Skeletal muscle cell (primary cell): ENCODE results near the gene GMPS.
"Not testable (repeated sequence)": the region's sequence is repeated elsewhere in the genome, so short reads cannot be mapped to it uniquely, and the experiment has no call there.

Experiments
- DNase-seq: peaks from one replicate; pipeline ENCODE4 v3.0.0-alpha.2; 2010; ENCODE audit warnings: low read depth
- H3K4me3 ChIP-seq: 2 replicates; pipeline ENCODE4 v1.5.1; 2011; ENCODE audit warnings: low read depth, mild to moderate bottlenecking, control low read depth, low read length, moderate library complexity

Gene GMPS

GRCh38 chr3:155870133-155870944, at the start of gene GMPS:
TSS of gene GMPS (plus strand) at chr3:155870650. CDS start at chr3:155870871, 221 bp downstream.
- H3K4me3 ChIP-seq = peak within 1 kb of the TSS; percentile 97
- DNase-seq = peak; percentile 72

GRCh38 chr3:155828490-155829098, 41.9 kb upstream of the GMPS start:
- H3K4me3 ChIP-seq, DNase-seq: not testable (repeated sequence)

DNA sequence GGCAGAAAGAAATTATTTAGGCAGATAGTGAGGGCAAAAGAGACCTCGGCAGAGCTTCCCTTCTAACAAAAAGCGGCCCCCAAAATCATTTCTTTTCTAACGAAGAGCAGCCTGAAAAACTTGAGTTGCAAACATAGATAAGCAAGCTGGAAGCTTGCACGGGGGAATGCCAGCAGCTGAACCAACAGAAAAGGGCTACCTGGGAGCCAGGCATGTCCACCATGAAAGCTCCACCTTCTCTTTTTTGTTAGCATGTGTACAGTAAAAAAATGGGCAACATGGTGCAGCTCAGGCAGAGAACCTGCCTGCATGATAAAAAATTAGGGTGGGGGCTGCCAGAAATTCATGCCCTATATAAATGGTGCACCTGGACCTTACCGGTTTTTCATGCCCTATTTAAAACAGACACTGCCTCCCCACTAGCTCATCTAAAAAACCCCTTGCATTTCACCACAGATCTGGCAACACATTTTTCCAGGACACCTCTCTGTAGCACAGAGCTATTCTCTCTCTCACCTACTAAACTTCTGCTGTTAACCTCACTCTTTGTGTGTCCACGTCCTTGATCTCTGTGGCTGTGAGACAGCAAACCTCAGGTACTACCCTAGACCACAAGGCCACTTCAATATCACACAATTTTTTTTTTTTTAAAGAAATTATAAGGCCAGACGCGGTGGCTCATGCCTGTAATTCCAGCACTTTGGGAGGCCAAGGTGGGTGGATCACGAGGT, 34.9 kb upstream of the GMPS start:
- H3K4me3 ChIP-seq = no peak overlapping the region
- no peak for DNase-seq

DNA sequence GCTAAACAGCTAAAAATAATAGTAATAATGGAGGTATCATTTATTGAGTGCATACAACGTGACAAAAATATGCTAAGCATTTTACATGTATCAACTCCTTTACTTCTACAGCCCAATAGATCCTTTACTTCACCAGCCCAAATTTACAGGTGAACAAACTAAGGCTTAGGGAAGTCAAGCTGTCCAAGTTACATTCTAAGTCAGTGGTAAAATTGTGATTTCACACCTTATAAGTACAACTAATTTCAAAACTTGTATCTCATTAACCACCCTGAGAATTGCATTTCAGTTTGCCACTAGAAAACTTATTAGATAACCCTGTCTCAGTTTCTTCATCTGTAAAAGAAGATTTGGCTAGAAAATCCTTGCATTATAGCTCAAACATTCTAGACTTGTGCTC, 26.9 kb upstream of the GMPS start:
- no peak overlapping the region for H3K4me3 ChIP-seq
- no peak for DNase-seq

DNA sequence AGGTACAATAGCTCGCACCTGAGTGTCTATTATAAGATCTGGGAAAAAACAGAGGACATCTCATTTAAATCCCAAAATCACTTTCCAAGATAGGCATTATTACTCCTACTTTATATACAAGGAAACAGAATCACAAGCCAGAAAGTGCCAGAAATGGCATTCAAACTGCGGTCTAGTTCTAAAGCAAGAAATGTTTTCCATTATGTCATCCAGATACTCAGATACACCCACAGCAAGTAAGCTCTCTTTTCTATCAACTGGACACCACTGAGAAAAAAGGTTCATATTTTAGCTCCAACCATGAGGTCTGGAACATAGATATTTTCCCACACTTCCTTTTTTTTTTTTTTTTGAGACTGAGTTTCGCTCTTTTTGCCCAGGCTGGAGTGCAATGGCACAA, 24.3 kb upstream of the GMPS start:
- H3K4me3 ChIP-seq = no peak overlapping the region
- DNase-seq = no peak

DNA sequence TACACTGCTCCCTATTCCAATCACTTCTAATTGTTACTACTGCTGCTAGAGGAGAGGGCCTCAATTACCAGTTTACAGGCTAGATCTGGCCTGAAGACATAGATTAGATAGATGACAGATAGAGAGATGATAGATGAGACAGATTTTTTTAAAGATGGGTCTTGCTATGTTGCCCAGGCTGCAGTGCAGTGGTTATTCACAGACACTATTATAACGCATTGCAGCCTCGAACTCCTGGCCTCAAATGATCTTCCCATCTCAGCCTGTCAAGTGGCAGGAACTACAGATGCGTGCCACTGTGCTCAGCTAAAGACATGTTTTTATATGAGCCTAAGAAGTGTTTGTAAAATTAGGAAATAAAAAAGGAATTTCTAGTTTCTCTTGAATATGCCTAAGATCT, 22.5 kb upstream of the GMPS start:
- no peak for DNase-seq
- H3K4me3 ChIP-seq = no peak overlapping the region

DNA sequence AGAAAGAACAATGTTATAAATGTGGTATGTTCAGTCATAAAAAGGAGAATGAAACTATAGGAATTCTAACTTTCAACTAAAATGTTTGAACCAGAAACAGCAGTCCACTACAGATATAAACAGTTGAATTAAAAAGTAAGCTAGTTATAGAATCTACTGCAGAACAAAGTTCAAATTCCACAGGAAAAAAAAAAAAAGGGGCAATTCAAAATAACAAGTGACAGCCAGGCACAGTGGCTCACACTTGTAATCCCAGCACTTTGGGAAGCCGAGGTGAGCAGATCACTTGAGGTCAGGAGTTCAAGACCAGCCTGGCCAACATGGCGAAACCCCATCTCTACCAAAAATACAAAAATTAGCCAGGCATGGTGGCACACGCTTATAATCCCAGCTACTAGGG, 21.0 kb upstream of the GMPS start:
- not testable (repeated sequence) for H3K4me3 ChIP-seq, DNase-seq

DNA sequence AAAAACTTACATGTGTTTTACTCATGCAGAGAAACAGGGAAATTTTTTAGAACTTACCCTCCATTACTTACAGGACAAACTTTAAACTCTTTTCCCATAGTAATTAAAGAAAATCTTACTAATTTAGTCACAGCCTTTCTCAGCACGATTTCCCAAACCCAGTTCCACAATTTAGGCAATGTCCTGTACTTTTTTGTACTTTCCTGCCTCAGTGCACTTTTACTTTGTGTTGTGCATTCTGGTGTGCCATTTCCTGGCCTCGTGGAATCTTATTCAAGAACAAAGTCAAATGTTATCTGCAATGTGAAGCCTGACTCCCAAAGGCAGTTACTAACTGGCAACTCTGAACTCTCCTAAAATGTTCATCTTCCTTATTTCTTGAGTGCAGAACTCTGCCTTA, 18.1 kb upstream of the GMPS start:
- peak overlapping the region; percentile 99 for H3K4me3 ChIP-seq
- no peak for DNase-seq

GRCh38 chr3:155853214-155854140, 17.0 kb upstream of the GMPS start:
- peak overlapping the region; percentile 99 for H3K4me3 ChIP-seq
- DNase-seq = no peak

DNA sequence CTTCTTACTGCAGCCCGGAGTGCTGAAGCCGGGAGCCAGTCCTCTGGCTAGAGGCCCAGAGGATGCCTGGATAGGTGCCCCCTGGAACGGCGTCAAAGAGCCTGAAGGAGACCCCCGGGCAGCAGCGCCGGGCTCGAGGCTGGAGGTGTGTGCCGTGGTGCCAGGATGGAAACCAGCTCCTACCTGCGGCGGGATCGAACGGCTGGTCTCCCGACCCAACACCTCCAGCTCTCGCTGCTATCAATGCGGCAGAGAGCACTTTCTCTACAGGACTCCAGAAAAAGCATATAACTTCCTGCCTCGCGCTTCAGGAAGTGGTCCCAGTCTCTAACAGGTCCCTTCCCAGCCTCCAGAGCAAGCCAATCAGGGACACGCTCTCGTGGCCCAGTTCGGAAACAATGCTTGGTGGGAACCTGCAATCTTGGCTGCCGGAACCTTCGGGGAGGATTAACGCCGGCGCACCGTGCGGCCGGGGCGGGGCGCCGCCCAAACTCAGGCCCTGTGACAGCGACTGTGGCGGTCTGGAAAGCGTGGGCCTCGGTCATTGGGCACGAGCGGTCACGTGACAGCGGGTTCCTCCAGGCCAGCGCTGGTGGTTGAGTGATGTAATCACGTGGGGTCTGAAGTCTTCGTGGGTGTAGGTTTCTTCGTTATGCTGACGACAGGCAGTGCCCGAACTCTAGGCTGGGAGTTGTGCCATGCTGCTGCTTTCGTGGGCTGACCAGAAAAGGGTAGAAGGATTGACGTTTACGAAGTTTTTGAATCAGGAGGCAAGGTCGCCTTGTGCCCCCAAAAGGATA, 16.1 kb upstream of the GMPS start, which contains the start of gene SLC33A1:
SLC33A1 (minus strand) TSS at position 287 of the 800 bp plus-strand sequence. CDS start 430 bp downstream, outside the sequence.
- H3K4me3 ChIP-seq = peak within 1 kb of the TSS; percentile 99
- DNase-seq = peak; percentile 99

DNA sequence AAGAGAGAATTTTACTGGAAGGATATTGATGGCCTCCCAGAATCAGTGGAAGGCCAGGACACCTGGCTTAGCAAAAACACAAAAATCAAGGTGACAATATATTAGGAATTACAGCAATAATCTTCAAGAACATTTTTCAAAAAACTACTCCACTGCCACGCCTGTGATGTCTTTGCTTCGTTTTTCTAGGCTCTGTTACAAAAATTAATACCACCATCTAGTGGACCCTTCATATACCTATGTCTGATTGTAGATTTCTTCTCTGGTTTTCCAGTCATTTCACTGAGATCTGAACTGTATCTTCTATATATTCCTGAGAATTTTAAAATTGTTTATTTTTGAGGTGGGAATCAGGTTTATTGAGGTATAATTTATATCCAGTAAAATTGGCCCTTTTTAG, 10.6 kb upstream of the GMPS start:
- no peak for DNase-seq
- H3K4me3 ChIP-seq = no peak overlapping the region

- H3K4me3 ChIP-seq, DNase-seq: not testable (repeated sequence)
Observed at GRCh38 chr3:155860424-155860823, 10.0 kb upstream of the GMPS start.

DNA sequence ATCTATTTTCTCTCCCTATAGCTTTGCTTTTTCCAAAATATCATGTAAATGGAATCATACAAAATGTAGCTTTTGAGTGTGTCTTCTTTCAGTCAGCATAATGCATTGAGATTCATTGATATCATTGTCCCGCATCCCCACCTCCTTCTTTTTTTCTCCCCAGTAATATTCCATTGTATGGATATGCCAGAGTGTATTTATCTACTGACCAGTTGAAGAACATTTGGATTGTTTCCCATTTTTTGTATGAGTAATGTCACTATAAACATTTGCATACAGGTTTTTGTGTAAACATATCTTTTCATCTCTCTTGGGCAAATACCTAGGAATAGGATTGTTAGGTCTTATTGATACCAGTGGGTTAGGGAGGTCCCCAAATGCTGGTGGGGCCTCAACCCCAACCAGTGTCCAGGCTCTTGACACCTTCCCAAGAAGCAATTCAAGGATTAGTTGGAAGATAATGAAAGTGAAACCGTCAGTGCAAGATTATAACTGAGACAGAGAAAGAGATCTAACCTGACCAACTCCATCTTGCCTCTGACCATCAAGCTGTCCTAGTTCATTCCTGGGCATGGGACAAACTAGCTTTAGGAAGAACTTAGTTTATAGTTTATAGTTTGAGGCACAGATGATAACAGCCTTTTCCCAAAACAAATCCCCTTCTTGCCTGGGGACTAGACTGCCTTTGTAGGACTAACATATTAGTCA, 8.8 kb upstream of the GMPS start:
- no peak for DNase-seq
- no peak overlapping the region for H3K4me3 ChIP-seq

DNA sequence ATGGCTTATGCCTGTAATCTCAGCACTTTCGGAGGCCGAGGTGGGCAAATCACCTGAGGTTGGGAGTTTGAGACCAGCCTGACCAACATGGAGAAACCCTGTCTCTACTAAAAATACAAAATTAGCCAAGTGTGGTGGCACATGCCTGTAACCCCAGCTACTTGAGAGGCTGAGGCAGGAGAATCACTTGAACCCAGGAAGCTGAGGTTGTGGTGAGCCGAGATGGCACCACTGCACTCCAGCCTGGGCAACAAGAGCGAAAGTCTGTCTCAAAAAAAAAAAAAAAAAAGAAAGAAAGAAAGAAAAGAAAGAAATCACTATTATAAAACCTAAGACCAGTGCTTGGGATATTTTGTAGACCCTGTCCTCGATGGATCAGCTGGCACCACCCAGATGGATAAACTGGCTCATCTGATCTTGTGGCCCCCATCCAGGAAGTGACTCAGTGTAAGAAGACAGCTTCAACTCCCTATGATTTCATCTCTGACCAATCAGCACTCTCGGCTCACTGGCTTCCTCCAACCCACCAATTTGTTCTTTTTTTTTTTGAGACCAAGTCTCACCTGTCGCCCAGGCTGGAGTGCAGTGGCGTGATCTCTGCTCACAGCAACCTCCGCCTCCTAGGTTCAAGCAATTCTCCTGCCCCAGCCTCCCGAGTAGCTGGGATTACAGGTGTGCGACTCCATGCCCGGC, 8.0 kb upstream of the GMPS start:
- DNase-seq, H3K4me3 ChIP-seq: not testable (repeated sequence)

GRCh38 chr3:155863072-155863784, 7.2 kb upstream of the GMPS start:
- DNase-seq = no peak

DNA sequence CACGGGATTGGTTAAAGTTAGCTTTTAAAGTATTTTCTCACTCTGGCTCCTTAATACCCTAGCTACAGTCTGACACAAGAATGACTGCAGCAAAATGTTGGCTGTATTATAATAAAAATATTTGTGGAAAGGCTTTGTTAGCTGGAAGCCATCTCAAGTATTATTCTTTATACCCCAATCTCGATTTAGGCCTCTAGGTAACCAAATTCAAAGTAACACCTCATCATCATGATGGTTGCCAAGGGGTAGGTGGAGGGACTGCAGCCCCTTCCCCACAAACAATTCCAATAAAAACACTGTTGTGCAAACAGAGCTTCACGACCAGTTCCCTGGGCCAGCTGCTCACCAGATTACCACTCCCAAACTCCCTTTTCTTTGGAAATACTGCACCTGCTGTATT, 759 bp upstream of the GMPS start:
- H3K4me3 ChIP-seq = peak overlapping the region; percentile 38
- DNase-seq = no peak

More at GRCh38 chr3:155863072-155863784, 7.2 kb upstream of the GMPS start:
- H3K4me3 ChIP-seq = no peak overlapping the region
